CD4-positive, alpha-beta T cell treated with Interleukin-6 at 100 ng/mL for 8 hours (primary cell): ENCODE results near the gene MSLN.
A peak's percentile ranks its signal among the peaks of the same experiment; 100 is the strongest.

Experiments used
- DNase-seq: peaks from one replicate; pipeline ENCODE4 v3.0.0-alpha.2; 2020; ENCODE audit warnings: mixed read lengths, low spot score

MSLN gene

GRCh38 chr16:723695-724094 lies 36.8 kb upstream of the MSLN start:
- DNase-seq, result no peak

- DNase-seq, result no peak
Measured at GRCh38 chr16:724188-725040, 36.1 kb upstream of the MSLN start.

GRCh38 chr16:725041-725376 lies 35.5 kb upstream of the MSLN start:
- DNase-seq, result no peak

DNA sequence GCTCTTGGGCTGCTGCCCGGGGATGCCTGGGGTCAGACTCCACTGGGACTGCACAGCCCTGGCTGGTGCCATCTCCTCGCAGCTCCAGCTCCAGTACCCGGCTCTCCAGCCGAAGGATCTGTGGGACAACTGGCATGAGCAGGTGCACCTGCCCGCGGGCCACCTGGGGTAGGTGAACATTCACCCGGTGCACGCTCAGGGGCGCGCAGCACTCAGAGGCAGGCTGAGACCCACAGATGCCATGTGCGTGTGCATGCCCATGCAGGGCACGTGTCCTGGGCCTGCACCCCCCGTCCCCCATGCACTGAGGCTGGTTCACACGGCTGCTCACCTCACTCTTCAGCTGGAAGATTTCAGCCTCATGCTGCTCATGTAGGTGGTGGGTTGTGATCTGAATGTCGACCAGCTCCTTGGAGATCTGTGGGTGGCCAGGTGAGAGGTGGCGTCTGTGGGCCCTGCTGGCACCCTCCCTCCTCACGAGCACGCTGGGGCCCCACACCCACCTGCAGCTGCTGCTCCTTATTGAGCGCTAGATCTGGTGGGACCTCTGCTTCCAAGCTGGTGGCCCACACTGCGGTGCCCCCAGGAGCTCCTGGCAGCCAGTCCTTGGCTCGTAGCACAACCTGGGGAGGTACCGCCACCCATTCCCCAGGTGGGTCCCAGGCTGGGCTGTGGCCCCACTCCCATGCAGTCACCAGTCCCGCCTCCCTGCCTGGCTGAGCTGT lies 34.9 kb upstream of the MSLN start:
- no peak for DNase-seq

DNA sequence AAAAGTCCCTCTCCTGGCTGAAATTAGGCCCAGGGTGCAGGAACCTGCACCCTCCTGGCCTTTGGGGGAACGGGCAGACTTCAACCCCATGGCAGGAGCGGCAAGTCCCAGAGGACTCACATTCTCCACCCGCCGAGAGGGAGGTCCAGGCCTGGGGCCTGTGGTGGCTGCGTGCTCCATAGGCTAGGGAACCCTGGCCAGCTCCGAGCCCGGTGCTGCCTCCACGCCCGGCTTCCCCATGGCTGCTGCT lies 34.4 kb upstream of the MSLN start:
- no peak for DNase-seq

- peak; percentile 55 for DNase-seq
Measured at GRCh38 chr16:726438-727290, 33.9 kb upstream of the MSLN start, which contains the start of the genes CCDC78 and HAGHL. TSS of gene CCDC78 (minus strand) at chr16:726443. CDS start at chr16:726367, 76 bp downstream. TSS of gene HAGHL (plus strand) at chr16:727106. CDS start at chr16:727510, 404 bp downstream.

DNA sequence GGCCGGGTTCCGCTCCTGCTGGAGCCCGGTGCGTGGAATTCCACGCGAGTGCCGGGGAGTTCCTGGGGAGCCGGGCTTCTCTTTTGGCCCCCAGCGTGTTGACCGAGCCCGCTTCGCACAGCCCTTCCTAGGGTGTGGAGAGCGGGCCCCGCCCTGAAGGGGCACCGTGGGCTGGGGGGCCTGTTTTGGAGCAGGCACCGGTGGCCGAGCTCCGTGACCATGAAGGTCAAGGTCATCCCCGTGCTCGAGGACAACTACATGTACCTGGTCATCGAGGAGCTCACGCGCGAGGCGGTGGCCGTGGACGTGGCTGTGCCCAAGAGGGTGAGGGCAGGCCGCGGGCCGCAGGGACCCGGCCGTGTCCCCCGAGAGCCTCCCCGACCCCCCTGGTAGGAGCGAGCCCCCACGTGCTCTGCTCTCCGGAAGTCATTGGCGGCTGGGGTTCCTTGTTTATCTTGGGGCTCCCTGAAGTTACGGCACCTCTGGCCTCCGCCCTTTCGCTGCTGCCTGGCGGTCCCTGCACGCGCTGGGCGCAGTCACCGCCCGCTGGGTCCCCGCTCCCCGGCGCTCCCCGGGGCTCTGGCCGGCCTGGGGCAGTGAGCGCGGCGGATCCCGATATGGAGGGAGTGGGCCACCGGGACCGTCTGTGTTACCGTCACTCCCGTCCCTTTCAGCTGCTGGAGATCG lies 33.1 kb upstream of the MSLN start:
- DNase-seq, result no peak

DNA sequence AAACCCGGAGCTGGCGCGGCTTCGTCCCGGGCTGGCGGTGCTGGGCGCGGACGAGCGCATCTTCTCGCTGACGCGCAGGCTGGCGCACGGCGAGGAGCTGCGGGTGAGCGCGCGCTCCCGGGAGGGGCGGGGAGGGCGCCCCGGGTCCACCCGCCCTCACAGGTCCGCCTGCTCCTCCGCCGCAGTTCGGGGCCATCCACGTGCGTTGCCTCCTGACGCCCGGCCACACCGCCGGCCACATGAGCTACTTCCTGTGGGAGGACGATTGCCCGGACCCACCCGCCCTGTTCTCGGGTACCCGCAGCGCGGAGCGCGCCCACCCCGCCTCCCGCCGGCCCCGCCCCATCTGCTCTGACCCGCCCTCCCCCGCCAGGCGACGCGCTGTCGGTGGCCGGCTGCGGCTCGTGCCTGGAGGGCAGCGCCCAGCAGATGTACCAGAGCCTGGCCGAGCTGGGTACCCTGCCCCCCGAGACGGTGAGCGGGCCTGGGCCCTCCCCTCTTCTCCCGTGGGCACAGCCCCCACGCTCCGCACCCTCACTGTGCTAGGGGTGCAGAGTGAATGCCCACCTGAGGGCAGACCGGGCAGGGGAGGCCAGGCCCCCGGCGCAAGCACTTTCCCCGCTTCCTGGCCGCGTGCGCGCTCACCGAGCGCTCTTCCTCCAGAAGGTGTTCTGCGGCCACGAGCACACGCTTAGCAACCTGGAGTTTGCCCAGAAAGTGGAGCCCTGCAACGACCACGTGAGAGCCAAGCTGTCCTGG lies 32.2 kb upstream of the MSLN start:
- peak; percentile 40 for DNase-seq

DNA sequence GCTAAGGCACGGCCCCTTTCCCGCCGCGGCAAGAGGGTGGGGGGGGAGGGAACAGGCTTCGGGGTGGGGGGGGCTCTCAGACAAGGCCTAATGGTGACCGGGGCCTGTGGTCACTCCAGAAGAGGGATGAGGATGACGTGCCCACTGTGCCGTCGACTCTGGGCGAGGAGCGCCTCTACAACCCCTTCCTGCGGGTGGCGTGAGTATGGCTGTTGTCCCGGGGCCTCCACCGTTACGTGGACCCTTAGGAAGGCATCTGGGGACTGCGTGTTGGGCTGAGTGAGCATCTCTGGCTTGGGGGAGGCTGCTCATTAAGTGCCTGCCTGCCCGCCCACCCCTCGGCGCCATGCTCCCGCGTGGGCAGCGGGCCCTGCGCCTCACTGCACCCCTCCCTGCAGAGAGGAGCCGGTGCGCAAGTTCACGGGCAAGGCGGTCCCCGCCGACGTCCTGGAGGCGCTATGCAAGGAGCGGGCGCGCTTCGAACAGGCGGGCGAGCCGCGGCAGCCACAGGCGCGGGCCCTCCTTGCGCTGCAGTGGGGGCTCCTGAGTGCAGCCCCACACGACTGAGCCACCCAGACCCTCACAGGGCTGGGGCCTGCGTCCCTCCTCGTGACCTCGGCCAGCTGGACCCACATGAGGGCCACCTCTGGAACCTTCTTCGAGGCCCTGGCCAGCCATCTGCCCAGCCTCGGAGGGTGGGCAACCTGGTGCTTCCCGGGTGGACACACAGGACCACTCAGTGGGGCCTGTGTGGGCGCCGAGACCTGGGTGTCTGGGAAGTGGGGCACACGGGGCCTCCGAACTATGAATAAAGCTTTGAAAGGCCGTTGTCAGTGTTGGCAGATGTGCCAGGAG lies 31.4 kb upstream of the MSLN start:
- DNase-seq, result no peak

GRCh38 chr16:729768-730665 lies 30.5 kb upstream of the MSLN start:
- no peak for DNase-seq

DNA sequence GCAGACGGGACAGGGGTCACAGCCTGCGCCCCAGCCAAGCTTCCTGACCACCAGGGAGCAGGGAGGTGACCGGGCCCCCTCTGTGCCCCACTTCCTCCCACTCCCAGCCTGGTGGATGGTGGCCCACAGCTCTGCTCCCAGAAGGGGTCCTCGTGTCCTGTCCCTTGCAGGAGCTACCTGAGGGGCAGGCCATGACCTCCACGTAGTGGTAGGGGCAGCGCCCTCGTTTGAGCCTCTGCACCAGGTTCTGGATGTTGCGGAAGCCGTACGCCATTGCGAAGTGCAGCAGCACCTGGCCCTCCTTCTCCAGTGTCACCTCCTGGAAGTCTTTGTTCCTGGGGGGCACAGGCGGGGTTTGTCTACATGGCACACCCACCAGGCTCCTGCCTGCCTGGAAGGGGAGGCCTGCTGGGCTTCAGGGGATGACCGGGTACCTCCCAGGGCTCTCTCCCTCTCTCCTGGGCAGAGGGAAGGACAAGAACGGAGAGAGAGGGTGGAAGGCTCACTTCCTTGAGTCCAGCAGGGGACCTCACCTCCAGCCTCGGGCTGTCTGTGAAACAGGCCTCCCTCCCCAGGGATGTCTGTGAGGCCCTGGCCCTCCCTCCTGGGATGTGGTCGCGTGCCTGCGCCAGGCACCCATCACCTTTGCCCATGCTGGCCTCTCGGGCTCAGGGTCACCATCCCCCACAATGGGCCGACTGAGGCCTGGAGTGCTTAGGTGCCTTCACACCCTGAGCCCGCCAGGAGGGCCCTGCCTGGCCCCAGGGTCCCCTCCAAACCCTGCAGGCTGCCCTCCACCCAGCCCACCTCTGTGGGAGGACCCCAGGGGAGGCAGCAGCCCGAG lies 29.6 kb upstream of the MSLN start:
- no peak for DNase-seq

DNA sequence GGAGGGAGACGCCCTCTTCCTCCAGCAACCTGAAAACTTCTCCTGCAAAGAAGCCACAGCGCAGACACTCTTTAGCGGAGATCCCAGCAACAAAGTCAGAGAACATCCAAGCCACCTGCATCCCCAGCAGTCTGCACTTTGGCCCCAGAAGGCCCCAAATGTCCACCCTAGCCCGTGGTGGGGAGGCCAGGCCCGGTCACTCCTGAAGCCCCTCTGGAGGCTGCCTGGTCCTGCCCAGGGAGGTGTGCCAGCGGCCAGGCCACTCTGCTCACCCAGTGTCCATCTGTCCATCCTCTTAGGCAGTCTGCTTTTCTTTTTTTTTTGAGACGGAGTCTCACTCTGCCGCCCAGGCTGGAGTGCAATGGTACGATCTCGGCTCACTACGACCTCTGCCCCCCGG lies 28.2 kb upstream of the MSLN start:
- no peak for DNase-seq

DNA sequence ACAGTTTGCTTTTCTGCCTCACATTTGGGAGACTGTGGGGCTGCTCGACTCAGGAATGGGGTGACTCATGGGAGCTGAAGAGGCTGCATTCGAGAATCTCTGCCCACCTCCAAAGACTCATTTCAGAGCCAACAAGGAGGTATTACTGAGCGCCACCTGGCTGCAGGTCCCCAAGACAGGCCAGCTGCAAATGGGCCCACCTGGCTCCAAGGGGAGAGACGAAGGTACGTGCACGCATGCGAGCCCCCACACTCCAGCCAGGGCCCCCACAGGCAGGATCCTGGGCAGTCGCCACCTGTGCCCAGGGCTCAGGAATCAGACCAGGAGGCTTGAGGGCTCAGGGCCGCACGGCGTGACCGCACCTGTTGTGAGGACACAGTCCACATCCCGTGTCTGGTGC lies 27.6 kb upstream of the MSLN start:
- DNase-seq, result no peak

- DNase-seq, result no peak
Measured at GRCh38 chr16:733382-734207, 26.9 kb upstream of the MSLN start.

DNA sequence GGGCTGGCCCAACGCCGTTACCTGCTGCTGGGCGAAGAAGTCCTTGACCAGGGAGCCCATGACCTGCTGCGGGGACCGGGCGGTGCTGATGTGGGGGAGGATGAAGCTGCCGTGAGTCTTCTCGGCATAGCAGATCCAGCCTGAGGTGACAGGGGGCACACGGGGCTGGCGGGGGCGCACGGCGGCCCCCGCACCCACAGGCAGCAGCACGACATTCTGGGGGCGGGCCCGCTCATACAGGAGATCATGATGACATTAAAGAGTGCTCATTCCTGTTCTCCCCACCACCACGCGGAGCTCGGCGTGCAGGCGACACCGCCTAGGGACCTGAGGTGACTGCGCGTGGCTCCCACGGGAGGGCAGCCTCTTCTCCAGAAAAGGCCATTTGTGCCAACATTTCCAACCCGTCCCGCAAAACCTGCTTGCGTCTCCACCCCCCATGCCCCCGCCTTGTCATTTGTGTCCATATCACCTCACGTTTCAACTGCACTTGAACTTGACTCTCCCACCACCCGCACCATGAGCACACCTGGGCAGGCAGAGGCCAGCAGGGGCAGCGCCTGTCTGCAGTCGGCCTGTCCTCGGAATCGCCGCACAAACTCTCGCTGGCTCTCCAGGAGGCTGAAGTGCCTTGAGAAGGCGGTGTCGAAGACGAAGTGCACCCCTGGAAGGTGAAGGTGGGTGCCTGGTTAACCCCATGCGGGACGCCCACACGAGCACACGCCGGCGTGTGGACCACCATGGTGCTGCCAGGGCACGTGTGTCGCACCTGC lies 26.1 kb upstream of the MSLN start:
- DNase-seq, result no peak

GRCh38 chr16:734981-735881 lies 25.3 kb upstream of the MSLN start:
- no peak for DNase-seq
